Activated naive CD8-positive, alpha-beta T cell treated with anti-CD3 and anti-CD28 coated beads, Interleukin-2, amount 10 ng/mL, durations not matched to agents 7 days and 5 days (primary cell): ENCODE results near the gene GNA12. TPM values are rescaled to one million over a fixed set of nuclear protein-coding genes. Genes with fewer than 3 reads are reported as not detected.

Source experiments
- ATAC-seq: fragments of 150-1000 bp; cut with Tn5 transposase; one replicate; pipeline ENCODE4 v1.10.0; 2021; ENCODE audit warnings: low read depth, moderate library complexity
- POLR2A ChIA-PET: fragments of 350-600 bp; sonication (Branson Sonifier 250); formaldehyde crosslinking; loops from one replicate; lab custom pipeline; 2021; ENCODE audit warnings: antibody characterized with exemption; lab: Charles Lee
- DNase-seq: peaks from one replicate; pipeline ENCODE4 v3.0.0; 2021
- H3K27ac Mint-ChIP-seq: one replicate; pipeline ENCODE4 v1.8.0; 2022; ENCODE audit warnings: mild to moderate bottlenecking, mixed read lengths
- H3K27me3 Mint-ChIP-seq: one replicate; pipeline ENCODE4 v1.8.0; 2022; ENCODE audit warnings: mild to moderate bottlenecking, moderate library complexity, mixed read lengths
- H3K36me3 Mint-ChIP-seq: one replicate; pipeline ENCODE4 v1.8.0; 2021; ENCODE audit warnings: mild to moderate bottlenecking, mixed read lengths
- H3K4me1 Mint-ChIP-seq: one replicate; pipeline ENCODE4 v1.8.0; 2021; ENCODE audit warnings: mixed read lengths
- H3K4me3 Mint-ChIP-seq: one replicate; pipeline ENCODE4 v1.8.0; 2022; ENCODE audit warnings: mild to moderate bottlenecking, moderate library complexity, mixed read lengths
- H3K9me3 Mint-ChIP-seq: one replicate; pipeline ENCODE4 v1.8.0; 2021; ENCODE audit warnings: mixed read lengths
- total RNA-seq, 2 experiments: library from RNA; stranded (reverse); gene quantifications; one replicate each; pipeline ENCODE4 v1.2.3, GENCODE V29; 2021

The GNA12 gene
- total RNA-seq, 2 experiments from 2014 or later: 14.5 to 17.4 TPM

- Mint-ChIP-seq H3K9me3 (no peaks in the 10 kb centered on the region), H3K27me3 (peaks cover 6% of the 10 kb centered on the region), H3K4me3 (no peak overlapping the region), H3K27ac (no peak overlapping the region), H3K36me3 (no peaks in the 10 kb centered on the region), H3K4me1 (peaks cover 43% of the 10 kb centered on the region)
- ATAC-seq (no peak), DNase-seq (no peak)
- POLR2A ChIA-PET: no interaction called here
These were observed 32.1 kb upstream of the GNA12 start for GRCh38 chr7:2876031-2876731.

GRCh38 chr7:2873686-2874551, 29.8 kb upstream of the GNA12 start:
- Mint-ChIP-seq H3K9me3 (no peaks in the 10 kb centered on the region), H3K27me3 (peaks cover 9% of the 10 kb centered on the region), H3K4me3 (no peak overlapping the region), H3K27ac (peak overlapping the region; percentile 68), H3K36me3 (no peaks in the 10 kb centered on the region), H3K4me1 (peaks cover 42% of the 10 kb centered on the region)
- no peak for ATAC-seq
- POLR2A ChIA-PET: no interaction called here
- no peak for DNase-seq

GRCh38 chr7:2873146-2873545, 29.0 kb upstream of the GNA12 start:
- Mint-ChIP-seq H3K27ac (no peak overlapping the region), H3K27me3 (peaks cover 8% of the 10 kb centered on the region), H3K4me1 (peaks cover 34% of the 10 kb centered on the region), H3K4me3 (no peak overlapping the region), H3K36me3 (no peaks in the 10 kb centered on the region), H3K9me3 (no peaks in the 10 kb centered on the region)
- POLR2A ChIA-PET: no interaction called here
- ATAC-seq: no peak
- DNase-seq: no peak

- ATAC-seq (no peak), DNase-seq (no peak)
- Mint-ChIP-seq H3K4me1 (peaks cover 33% of the 10 kb centered on the region), H3K4me3 (no peak overlapping the region), H3K27ac (peak overlapping the region; percentile 49), H3K27me3 (peaks cover 7% of the 10 kb centered on the region), H3K36me3 (no peaks in the 10 kb centered on the region), H3K9me3 (no peaks in the 10 kb centered on the region)
- POLR2A ChIA-PET: no interaction called here
These were observed 28.3 kb upstream of the GNA12 start for GRCh38 chr7:2872296-2872874.

- POLR2A ChIA-PET: no interaction called here
- Mint-ChIP-seq H3K36me3 (no peaks in the 10 kb centered on the region), H3K27me3 (peaks cover 9% of the 10 kb centered on the region), H3K4me3 (peak overlapping the region; percentile 53), H3K4me1 (peaks cover 33% of the 10 kb centered on the region), H3K27ac (peak overlapping the region; percentile 62), H3K9me3 (no peaks in the 10 kb centered on the region)
- no peak for DNase-seq
- peak; percentile 74 for ATAC-seq
These were observed 26.4 kb upstream of the GNA12 start for GRCh38 chr7:2870471-2870931.

- DNase-seq (no peak), ATAC-seq (no peak)
- peaks cover 9% of the 10 kb centered on the region for H3K27me3 Mint-ChIP-seq
- no peaks in the 10 kb centered on the region for H3K36me3 Mint-ChIP-seq
- peak overlapping the region; percentile 62 for H3K27ac Mint-ChIP-seq
- no peak overlapping the region for H3K4me3 Mint-ChIP-seq
- POLR2A ChIA-PET: no interaction called here
- H3K9me3 Mint-ChIP-seq: no peaks in the 10 kb centered on the region
- H3K4me1 Mint-ChIP-seq: peaks cover 30% of the 10 kb centered on the region
These were observed 25.9 kb upstream of the GNA12 start for GRCh38 chr7:2869981-2870380.

- no peak for ATAC-seq
- Mint-ChIP-seq H3K27ac (no peak overlapping the region), H3K9me3 (no peaks in the 10 kb centered on the region), H3K4me1 (peaks cover 34% of the 10 kb centered on the region), H3K4me3 (no peak overlapping the region), H3K36me3 (no peaks in the 10 kb centered on the region), H3K27me3 (peaks cover 5% of the 10 kb centered on the region)
- POLR2A ChIA-PET: no interaction called here
- DNase-seq: no peak
These were observed 22.5 kb upstream of the GNA12 start for GRCh38 chr7:2866601-2867000.

GRCh38 chr7:2864999-2865670, 21.0 kb upstream of the GNA12 start:
- peak; percentile 75 for DNase-seq
- Mint-ChIP-seq H3K4me1 (peaks cover 25% of the 10 kb centered on the region), H3K36me3 (no peaks in the 10 kb centered on the region), H3K27ac (peak overlapping the region; percentile 48), H3K4me3 (peak overlapping the region; percentile 39), H3K9me3 (no peaks in the 10 kb centered on the region), H3K27me3 (peaks cover 5% of the 10 kb centered on the region)
- POLR2A ChIA-PET: no interaction called here
- no peak for ATAC-seq

GRCh38 chr7:2864204-2864985, 20.3 kb upstream of the GNA12 start:
- H3K36me3 Mint-ChIP-seq: no peaks in the 10 kb centered on the region
- H3K4me1 Mint-ChIP-seq: peaks cover 25% of the 10 kb centered on the region
- no peaks in the 10 kb centered on the region for H3K9me3 Mint-ChIP-seq
- H3K27me3 Mint-ChIP-seq: peaks cover 4% of the 10 kb centered on the region
- H3K4me3 Mint-ChIP-seq: peak overlapping the region; percentile 77
- POLR2A ChIA-PET: interaction anchor here (0.8 kb wide), 1 partner anchor 29 kb away, joined by 3 read pairs; no protein-coding TSS in a partner anchor
- no peak for ATAC-seq
- DNase-seq: no peak
- no peak overlapping the region for H3K27ac Mint-ChIP-seq

- peak overlapping the region; percentile 77 for H3K4me3 Mint-ChIP-seq
- peak; percentile 74 for DNase-seq
- peaks cover 2% of the 10 kb centered on the region for H3K27me3 Mint-ChIP-seq
- H3K36me3 Mint-ChIP-seq: no peaks in the 10 kb centered on the region
- POLR2A ChIA-PET: interaction anchor here (0.8 kb wide), 1 partner anchor 30 kb away, joined by 3 read pairs; no protein-coding TSS in a partner anchor
- ATAC-seq: peak; percentile 95
- no peaks in the 10 kb centered on the region for H3K9me3 Mint-ChIP-seq
- H3K4me1 Mint-ChIP-seq: peaks cover 23% of the 10 kb centered on the region
- peak overlapping the region; percentile 82 for H3K27ac Mint-ChIP-seq
These were observed 19.5 kb upstream of the GNA12 start for GRCh38 chr7:2863461-2864066.

- Mint-ChIP-seq H3K4me1 (peaks cover 23% of the 10 kb centered on the region), H3K27me3 (peaks cover 2% of the 10 kb centered on the region), H3K36me3 (no peaks in the 10 kb centered on the region), H3K27ac (peak overlapping the region; percentile 82), H3K9me3 (no peaks in the 10 kb centered on the region), H3K4me3 (peak overlapping the region; percentile 77)
- DNase-seq (peak; percentile 47), ATAC-seq (peak; percentile 11)
- POLR2A ChIA-PET: no interaction called here
These were observed 18.8 kb upstream of the GNA12 start for GRCh38 chr7:2862831-2863361.

GRCh38 chr7:2861509-2861908, 17.4 kb upstream of the GNA12 start:
- peaks cover 23% of the 10 kb centered on the region for H3K4me1 Mint-ChIP-seq
- POLR2A ChIA-PET: no interaction called here
- no peak for ATAC-seq
- no peaks in the 10 kb centered on the region for H3K27me3 Mint-ChIP-seq
- no peak overlapping the region for H3K27ac Mint-ChIP-seq
- DNase-seq: no peak
- no peaks in the 10 kb centered on the region for H3K9me3 Mint-ChIP-seq
- no peaks in the 10 kb centered on the region for H3K36me3 Mint-ChIP-seq
- H3K4me3 Mint-ChIP-seq: no peak overlapping the region
